GM21529 (cell line): Measurements from ENCODE around the gene WDR88.
A peak's percentile ranks its signal among the peaks of the same experiment; 100 is the strongest.
"Not testable (repeated sequence)": the region's sequence is repeated elsewhere in the genome, so short reads cannot be mapped to it uniquely, and the experiment has no call there.

ENCODE experiments used
- ATAC-seq: cut with Tn5 transposase; IDR thresholded peaks from one replicate; pipeline ENCODE4 v1.9.1; 2021; ENCODE audit not compliant: unreplicated experiment

WDR88 gene

DNA sequence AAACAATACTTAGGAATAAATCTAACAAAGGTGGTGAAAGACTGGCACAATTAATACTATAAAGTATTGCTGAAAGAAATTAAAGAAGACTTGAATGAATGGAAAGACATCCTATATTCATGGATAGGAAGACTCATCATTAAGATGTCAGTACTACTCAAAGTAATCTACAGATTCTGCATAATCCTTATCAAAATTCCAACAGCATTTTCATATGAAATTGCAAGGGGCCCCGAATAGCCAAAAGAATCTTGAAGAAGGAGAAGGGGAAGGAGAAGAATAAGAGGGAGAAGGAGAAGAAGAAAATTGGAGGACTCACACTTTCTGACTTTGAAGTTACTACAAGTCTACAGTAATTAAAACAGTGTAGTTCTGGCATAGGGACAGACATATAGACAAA is 36.6 kb downstream of the WDR88 start:
- ATAC-seq, result no peak

DNA sequence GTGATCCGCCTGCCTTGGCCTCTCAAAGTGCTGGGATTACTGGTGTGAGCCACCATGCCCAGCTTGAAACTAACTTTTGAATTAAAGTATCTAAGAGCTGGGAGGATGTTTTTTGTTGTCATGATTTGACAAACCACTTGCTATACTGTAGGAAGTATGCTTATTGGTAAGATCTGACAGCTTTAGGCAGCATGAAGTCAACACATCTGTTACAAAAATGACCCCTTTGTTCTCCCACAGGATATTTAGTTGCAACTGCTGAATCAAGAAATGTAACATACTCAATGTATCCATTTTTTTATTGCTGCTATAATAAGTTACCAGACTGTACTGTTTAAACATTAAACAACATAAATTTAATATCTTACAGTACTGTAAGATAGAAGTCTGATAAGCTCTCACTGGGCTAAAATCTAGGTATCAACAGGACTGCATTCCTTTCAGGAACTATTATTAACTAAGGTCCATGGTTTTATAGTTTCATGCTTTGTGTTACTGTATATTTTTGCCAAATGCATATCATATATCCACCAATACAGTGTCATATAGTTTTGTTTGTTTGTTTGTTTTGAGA is 39.4 kb downstream of the WDR88 start:
- no peak for ATAC-seq

- no peak for ATAC-seq
Observed at GRCh38 chr19:33171916-33172359, 40.0 kb downstream of the WDR88 start.

DNA sequence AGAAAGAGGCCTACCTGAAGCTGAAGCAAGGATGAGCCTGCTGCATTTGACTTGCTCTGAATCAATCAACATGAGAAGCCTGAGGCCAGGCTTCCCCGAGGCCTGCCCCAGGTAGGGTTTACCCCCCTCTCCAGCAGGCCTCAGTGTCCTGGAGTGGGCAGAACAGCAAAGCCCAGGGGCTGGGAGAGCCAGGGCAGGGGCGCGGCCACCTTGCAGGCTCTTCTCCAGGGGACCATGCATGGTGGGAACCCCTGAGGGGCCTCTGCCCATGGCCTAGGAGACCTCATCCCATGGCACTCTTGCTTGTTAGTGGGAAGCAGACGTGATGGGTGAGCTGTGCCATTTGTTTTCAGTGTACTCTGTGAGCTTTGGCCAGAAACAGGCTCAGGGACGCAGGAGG is 42.3 kb downstream of the WDR88 start:
- ATAC-seq, result no peak

DNA sequence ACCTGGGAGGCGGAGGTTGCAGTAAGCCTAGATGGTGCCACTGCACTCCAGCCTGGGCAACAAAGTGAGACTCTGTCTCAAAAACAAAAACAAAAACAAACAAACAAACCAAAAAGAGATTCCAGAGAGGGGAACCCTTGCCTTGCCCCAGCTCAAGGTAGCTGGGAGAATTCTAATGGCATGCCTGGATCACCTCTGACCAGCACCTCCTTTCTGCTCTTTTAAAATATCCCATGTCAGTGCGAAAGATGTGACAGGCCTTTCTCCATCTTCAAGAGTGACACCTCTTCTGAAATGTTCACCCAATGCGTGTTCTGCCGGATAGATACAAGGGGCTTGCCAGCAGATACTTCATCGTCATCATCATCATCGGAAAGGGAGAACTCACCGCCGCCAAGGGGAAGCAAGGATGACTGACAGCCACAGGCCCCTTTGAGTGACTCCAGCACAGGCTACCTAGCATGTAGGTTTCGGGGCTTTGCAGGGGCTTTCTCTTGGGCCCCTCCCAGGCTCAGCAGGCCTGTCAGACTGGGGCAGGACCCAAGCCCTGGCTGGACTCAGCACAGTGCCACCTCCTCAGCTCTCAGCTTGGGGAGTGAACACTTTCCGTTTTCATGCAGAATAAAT is 43.4 kb downstream of the WDR88 start:
- ATAC-seq, result no peak

GRCh38 chr19:33175886-33176669 is 44.2 kb downstream of the WDR88 start:
- no peak for ATAC-seq

GRCh38 chr19:33176670-33177416 is 44.9 kb downstream of the WDR88 start:
- ATAC-seq, result peak; percentile 82

GRCh38 chr19:33177417-33177979 is 45.6 kb downstream of the WDR88 start:
- peak; percentile 26 for ATAC-seq

GRCh38 chr19:33186431-33187182 is 54.7 kb downstream of the WDR88 start:
- no peak for ATAC-seq

GRCh38 chr19:33187183-33187540 is 55.2 kb downstream of the WDR88 start:
- ATAC-seq, result no peak

DNA sequence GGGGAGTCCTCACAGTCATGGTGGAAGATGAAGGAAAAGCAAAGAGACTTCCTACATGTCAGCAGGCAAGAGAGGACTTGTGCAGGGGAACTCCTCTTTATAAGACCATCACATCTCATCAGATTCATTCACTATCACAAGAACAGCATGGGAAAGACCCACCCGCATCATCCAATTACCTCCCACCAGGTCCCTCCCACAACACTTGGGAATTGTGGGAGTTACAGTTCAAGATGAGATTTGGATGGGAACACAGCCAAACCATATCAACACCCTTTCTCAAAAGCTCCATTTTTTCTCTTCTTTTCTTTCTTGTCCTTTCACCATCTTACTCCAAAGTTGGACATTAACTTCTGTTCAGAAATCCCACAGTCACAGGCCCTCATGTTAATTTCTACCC is 57.5 kb downstream of the WDR88 start:
- no peak for ATAC-seq

DNA sequence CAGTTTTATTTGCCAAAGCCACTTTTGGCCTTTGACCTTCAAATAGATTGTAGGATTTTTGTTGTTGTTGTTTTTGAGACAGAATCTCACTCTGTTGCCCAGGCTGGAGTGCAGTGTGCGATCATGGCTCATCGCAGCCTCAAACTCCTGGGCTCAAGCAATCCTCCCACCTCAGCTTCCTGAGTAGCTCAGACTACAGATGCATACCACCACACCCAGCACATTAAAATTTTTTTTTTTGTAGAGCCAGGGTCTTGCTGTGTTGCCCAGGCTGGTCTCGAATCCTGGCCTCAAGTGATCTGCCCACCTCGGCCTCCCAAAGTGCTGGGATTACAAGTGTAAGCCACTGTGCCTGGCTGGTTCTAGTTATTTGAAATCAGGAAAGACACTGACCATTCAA is 59.2 kb downstream of the WDR88 start:
- not testable (repeated sequence) for ATAC-seq

- no peak for ATAC-seq
Observed at GRCh38 chr19:33191501-33191900, 59.6 kb downstream of the WDR88 start.

GRCh38 chr19:33192010-33192409 is 60.1 kb downstream of the WDR88 start:
- ATAC-seq, result no peak

DNA sequence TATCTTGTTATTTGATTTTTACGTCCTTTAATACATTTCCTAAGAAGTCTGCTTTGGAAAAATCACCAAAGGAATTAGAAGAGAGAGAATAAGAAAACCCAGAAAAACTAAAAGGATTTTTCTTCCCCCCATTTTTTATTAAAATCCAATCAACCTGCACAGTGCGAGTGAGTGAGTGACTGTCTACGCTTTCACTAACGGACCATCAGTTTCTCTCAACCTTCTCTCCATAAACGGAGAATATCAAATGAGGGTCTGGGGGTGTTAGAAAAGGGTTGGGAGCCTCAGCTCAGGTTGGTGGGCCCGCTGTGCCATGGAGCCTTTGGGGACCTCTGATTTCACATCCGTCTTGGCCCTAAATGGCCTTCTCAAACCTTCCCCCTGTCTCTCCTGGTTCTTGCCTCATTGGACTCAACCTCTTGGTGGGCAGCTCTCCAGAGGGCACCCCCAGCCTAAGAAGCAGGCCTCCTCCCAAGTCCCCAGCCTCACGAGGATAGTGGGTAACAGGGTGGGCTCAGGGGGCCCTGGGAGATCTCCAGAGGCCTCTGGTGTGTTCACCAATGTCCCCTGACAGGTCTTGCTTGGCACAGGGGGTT is 61.5 kb downstream of the WDR88 start:
- no peak for ATAC-seq

DNA sequence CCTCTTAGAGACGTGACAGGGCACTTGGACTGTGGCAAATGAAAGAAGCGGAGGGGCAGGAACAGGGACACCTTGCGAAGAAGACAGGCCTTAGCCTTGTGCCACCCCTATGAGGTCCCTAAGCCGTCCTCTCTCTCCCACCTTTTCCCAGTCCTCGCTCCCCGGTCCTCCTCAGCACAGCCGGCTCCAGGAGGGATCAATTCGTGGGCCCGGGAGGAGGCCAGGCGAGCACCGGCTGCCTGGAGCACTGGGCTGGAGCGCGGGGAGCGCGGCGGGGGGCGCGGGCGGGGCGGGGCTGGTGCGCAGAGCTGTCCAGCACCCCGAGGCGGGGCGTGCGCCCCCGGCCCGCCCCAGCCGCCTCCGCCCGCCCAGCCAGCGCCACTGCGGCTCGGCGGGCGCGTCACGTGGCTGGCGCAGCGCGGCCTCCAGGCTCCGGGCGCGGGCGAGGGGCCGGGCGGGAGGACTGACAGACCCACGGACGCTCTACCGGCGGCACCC is 62.0 kb downstream of the WDR88 start, which contains the start of gene LRP3:
Gene LRP3 (plus strand): TSS at position 466 of the 498 bp plus-strand sequence. CDS start 456 bp downstream, outside the sequence.
- no peak for ATAC-seq

GRCh38 chr19:33194532-33194885 is 62.6 kb downstream of the WDR88 start:
- ATAC-seq, result no peak

DNA sequence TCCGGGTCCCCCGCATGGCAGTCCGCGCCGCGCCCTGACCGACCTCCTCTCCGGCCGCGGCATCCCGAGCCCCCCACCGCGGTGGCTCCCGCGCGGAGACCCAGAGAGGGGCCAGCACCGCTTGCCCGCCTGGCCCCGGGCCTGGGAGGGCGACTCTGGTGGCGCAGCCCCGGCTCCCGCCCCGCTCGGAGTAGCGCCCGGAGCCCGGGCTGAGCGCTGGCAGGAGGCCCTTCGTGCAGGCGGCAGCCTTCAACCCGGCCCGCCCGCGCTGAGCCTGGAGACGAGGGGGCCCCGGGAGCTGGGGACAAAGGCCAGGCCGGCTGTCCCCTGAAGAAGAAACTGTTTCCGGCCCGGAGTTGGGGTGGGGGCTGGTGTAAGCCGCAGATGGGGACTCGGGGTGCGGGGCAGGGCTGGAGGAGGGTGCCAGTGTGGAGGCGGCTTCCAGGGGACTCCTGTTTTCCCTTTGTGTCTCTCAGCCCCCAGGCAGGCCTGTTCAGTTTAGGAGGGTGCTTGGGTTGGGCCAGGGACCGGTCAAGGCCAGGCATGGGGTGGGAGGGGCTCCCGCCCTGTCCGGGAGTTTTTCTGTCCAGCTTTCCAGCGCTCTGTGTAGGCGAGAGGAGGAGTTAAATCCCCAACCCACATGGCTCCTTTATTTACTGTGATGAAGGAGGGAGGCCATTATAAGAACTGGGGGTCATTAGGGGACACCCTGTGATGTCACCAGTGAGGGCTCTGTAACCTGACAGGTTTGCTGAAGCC is 63.2 kb downstream of the WDR88 start:
- ATAC-seq, result no peak

DNA sequence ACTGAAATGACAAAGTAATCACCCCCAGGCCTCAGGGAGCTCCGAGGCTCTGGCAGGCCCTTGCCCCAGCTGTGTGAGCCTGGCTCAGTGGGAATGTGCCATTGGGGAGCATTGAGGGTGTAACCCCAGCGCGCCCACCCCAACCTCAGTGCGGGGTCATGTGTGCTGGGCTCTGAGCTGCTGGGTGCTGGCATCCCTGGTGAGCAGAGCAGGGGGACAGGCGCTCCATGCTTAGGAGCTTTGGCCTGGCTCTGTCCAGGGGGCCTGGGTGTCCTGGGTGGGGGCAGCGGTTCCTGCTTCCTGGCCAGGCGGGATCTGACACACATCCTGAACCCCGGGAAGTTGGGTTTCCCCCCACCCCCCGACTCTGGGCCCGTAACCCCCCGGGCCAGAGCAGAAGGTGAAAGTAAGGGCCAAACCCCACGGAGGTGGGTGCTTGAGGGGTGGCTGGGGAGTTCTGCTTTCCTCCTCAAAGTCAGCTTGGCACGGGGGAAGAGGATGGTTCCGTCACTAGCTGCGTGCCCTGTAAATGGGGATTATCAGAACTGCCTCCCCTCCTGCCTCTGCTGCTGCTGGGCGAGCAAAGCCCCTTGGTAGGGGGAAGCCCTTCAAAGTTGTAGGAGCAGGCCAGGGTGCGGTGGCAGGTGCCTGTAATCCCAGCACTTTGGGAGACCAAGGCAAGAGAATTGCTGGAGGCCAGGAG is 63.9 kb downstream of the WDR88 start:
- ATAC-seq, result no peak
